Measurements from ENCODE around the gene HMCN1. TPM values are rescaled to one million over a fixed set of nuclear protein-coding genes. Genes with fewer than 3 reads are reported as not detected.
A peak's percentile ranks its signal among the peaks of the same experiment; 100 is the strongest.

The HMCN1 gene
- total RNA-seq, 1 donor from 2014 or later = 8.9 TPM

DNA sequence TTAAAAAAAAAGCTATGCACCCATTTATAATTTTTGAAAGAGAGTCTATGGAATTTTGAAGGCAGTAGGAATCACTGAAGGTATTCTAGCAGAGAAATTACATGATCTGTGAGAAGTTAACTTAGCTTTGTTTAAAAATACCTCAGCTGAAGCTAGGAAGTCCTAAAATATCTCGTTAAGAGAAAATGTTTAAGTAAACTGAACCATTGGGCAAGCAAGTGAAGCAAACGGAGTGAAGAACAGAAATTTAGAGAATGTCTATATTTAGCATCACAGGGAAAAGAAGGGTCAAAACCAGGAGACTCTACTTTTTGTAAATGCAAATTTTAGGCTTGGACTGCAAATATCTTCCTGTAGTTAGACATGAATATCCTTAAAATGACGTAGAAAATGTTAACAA lies 230.8 kb downstream of the HMCN1 start:
- TF ChIP-seq, protein P1, sequence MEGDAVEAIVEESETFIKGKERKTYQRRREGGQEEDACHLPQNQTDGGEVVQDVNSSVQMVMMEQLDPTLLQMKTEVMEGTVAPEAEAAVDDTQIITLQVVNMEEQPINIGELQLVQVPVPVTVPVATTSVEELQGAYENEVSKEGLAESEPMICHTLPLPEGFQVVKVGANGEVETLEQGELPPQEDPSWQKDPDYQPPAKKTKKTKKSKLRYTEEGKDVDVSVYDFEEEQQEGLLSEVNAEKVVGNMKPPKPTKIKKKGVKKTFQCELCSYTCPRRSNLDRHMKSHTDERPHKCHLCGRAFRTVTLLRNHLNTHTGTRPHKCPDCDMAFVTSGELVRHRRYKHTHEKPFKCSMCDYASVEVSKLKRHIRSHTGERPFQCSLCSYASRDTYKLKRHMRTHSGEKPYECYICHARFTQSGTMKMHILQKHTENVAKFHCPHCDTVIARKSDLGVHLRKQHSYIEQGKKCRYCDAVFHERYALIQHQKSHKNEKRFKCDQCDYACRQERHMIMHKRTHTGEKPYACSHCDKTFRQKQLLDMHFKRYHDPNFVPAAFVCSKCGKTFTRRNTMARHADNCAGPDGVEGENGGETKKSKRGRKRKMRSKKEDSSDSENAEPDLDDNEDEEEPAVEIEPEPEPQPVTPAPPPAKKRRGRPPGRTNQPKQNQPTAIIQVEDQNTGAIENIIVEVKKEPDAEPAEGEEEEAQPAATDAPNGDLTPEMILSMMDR (IDR thresholded peaks at IDR 0.05; ENCODE audit: borderline replicate concordance) = no peak
- Histone ChIP-seq H3K27ac (replicated peaks) (peak overlapping the region; percentile 61), H3K36me3 (no peaks in the 10 kb centered on the region), H3K9me3 (replicated peaks) (no peaks in the 10 kb centered on the region), H3K4me3 (no peak overlapping the region), H3K4me1 (peaks cover 61% of the 10 kb centered on the region), H3K27me3 (ENCODE audit: low read depth) (no peaks in the 10 kb centered on the region)
- no peak for DNase-seq
- intact Hi-C loops (cut with micrococcal nuclease) = no loop called here

DNA sequence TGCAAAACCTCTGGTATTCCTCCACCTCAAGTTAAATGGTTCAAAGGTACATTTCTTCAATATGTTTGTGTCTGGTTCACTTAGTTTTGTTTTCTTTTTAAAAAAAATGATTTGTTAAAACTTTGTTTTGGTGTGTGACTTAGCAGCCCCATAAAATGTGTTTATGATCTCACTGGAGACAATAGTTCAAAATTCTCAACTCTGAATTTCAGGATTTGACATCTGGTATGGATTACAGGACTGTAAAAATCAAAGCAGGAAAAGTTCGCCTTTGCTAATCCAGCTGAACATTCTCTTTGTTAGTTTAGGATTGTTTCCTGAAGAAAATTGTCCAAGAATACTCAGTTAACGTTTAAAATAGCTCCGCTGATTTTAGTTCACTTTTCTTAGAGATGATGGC lies 231.7 kb downstream of the HMCN1 start:
- TF ChIP-seq, protein P1 (IDR thresholded peaks at IDR 0.05; ENCODE audit: borderline replicate concordance) = no peak
- H3K36me3 ChIP-seq = no peaks in the 10 kb centered on the region
- no peak overlapping the region for H3K4me3 ChIP-seq
- intact Hi-C loops (cut with micrococcal nuclease) = no loop called here
- peaks cover 55% of the 10 kb centered on the region for H3K4me1 ChIP-seq
- no peaks in the 10 kb centered on the region for H3K27me3 ChIP-seq (ENCODE audit: low read depth)
- H3K27ac ChIP-seq (replicated peaks) = peak overlapping the region; percentile 61
- DNase-seq = no peak
- H3K9me3 ChIP-seq (replicated peaks) = no peaks in the 10 kb centered on the region

DNA sequence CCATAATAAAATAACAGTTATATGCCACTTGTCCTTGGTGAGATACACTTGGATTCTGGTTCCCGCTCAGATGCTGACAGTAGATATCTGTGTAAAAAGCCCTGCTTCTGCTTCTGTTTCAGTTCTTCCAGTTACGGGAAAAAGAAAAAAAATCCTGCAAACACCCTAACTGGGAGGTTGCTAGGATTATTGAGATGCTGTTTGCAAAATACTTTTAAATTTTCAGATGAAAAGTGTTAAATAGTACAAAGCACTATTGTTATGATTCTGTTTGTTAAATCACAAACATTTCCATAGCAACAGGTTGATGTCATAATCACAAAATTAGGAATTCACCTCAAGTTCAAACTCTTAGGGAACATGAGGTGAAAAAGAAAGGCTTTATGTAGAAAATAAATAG lies 232.3 kb downstream of the HMCN1 start:
- H3K36me3 ChIP-seq = no peaks in the 10 kb centered on the region
- peak overlapping the region; percentile 61 for H3K27ac ChIP-seq (replicated peaks)
- no peak for DNase-seq
- no peak overlapping the region for H3K4me3 ChIP-seq
- TF ChIP-seq, protein P1 (IDR thresholded peaks at IDR 0.05; ENCODE audit: borderline replicate concordance) = no peak
- peaks cover 49% of the 10 kb centered on the region for H3K4me1 ChIP-seq
- H3K9me3 ChIP-seq (replicated peaks) = no peaks in the 10 kb centered on the region
- no peaks in the 10 kb centered on the region for H3K27me3 ChIP-seq (ENCODE audit: low read depth)
- intact Hi-C loops (cut with micrococcal nuclease) = no loop called here

DNA sequence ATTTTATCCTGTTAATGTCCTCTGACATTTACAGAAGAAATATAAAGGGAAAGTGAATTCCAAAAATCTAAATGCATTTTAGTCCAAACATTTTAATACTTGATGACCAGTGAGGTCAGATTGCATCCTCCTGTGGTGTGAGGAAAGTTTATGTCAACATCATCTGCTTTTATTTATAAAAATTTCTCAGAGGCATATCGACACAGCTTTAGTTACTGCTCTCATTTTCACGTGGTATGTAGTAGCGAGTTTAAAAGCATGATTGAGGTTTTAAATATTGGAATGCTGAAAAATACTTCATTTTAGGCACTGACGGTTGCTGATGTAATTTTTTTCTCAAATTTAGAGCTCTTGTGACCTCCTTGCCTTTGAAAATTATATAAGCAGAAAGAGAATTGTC lies 234.8 kb downstream of the HMCN1 start:
- TF ChIP-seq, protein P1 (IDR thresholded peaks at IDR 0.05; ENCODE audit: borderline replicate concordance) = no peak
- no peak for DNase-seq
- intact Hi-C loops (cut with micrococcal nuclease) = no loop called here
- Histone ChIP-seq H3K4me3 (no peak overlapping the region), H3K36me3 (no peaks in the 10 kb centered on the region), H3K27me3 (ENCODE audit: low read depth) (no peaks in the 10 kb centered on the region), H3K9me3 (replicated peaks) (no peaks in the 10 kb centered on the region), H3K4me1 (peaks cover 40% of the 10 kb centered on the region), H3K27ac (replicated peaks) (peak overlapping the region; percentile 77)

DNA sequence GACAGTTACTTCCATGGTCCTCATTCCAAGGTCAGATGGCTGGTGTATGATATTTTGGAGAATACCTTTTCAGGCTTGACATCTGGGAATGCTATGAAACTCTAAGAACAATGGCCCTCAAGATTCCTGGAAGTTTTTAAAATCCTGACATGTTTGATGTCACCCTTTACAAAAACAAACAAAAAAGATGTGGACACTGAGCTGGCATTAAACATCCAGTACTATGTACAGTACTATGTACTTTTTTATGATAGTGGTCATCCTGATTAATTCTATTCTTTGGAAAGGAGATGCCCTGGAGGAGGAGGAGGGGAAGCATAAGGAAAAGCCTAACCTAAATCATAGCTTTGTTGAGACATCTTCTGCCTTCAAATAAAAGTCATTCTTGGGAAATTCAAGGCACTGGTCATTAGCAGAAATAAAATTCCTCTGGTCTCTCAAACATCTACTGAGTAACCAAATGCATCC lies 235.4 kb downstream of the HMCN1 start:
- TF ChIP-seq, protein P1 (IDR thresholded peaks at IDR 0.05; ENCODE audit: borderline replicate concordance) = no peak
- no peaks in the 10 kb centered on the region for H3K36me3 ChIP-seq
- no peak for DNase-seq
- peaks cover 45% of the 10 kb centered on the region for H3K4me1 ChIP-seq
- H3K4me3 ChIP-seq = no peak overlapping the region
- intact Hi-C loops (cut with micrococcal nuclease) = no loop called here
- H3K27me3 ChIP-seq (ENCODE audit: low read depth) = no peaks in the 10 kb centered on the region
- no peaks in the 10 kb centered on the region for H3K9me3 ChIP-seq (replicated peaks)
- H3K27ac ChIP-seq (replicated peaks) = peak overlapping the region; percentile 77
